Keratinocyte (primary cell): Measurements from ENCODE around the gene FUOM.

Experiments
- CTCF ChIP-seq, 3 experiments: IDR thresholded peaks in 1 of 3; conservative IDR thresholded peaks in 1 of 3; optimal IDR thresholded peaks in 1 of 3; 2 replicates in 2 of 3; 3 replicates in 1 of 3; pipeline versions ENCODE3 to v1.5.1; 2011; ENCODE audit warnings: low read length in 3 of 3, mild to moderate bottlenecking in 3 of 3, moderate library complexity in 2 of 3, control low read depth in 1 of 3, inconsistent platforms in 1 of 3; ENCODE audit not compliant: insufficient read depth in 2 of 3; ENCODE audit errors: extremely low read depth in 1 of 3
- EZH2 ChIP-seq: IDR thresholded peaks from one replicate; pipeline ENCODE4 v1.6.1; 2012; ENCODE audit warnings: inconsistent platforms, mild to moderate bottlenecking, low read length, moderate library complexity

DNA sequence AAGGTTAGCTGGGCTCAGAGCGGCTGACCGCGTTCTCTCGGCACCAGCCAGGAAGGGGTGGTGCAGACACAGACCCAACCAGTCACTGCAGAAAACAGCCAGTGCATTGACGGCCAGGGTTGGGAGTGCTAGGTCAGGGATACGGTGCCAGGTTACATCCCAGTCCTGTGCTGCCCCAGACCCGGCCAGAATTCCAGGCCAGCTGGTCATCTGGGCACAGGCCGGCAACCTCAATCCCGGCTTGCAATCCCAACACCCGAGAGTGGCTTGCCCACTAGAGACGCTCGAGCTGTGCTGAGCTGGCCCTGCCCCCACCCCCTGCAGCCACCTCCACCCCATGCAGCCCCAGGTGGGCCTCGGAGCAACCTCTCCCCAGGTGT lies 6.9 kb downstream of the FUOM start:
- TF ChIP-seq CTCF (optimal IDR thresholded peaks at IDR 0.05 in 1 of 3, IDR thresholded peaks at IDR 0.05 in 1 of 3, conservative IDR thresholded peaks at IDR 0.05 in 1 of 3; ENCODE audit: extremely low read depth in 1 of 3, insufficient read depth in 2 of 3, low read length in 3 of 3): no peak
- TF ChIP-seq EZH2: no peak
